Natural killer cell (primary cell): ENCODE data around the gene TSC22D3. TPM values are rescaled to one million over a fixed set of nuclear protein-coding genes. Genes with fewer than 3 reads are reported as not detected.

Experiments
- ATAC-seq, 3 donors: fragments of 150-1000 bp in 2 of 3; fragments of 200-7000 bp in 1 of 3; cut with Tn5 transposase; 1 replicate in 1 of 3; 2 replicates in 2 of 3; pipeline ENCODE4 v1.10.0; 2021; ENCODE audit warnings: mild to moderate bottlenecking in 2 of 3, moderate library complexity in 2 of 3
- DNase-seq, 2 donors: peaks; one replicate each; pipeline versions ENCODE4 v3.0.0 to v3.0.0-alpha.2; 2013 to 2021; ENCODE audit warnings: mixed read lengths in 1 of 2
- H3K27ac ChIP-seq: one replicate; pipeline ENCODE4 v1.5.1; 2013; ENCODE audit warnings: mild to moderate bottlenecking, low read length
- H3K27me3 ChIP-seq: one replicate; pipeline ENCODE4 v1.6.1; 2013; ENCODE audit warnings: low read length; ENCODE audit not compliant: control insufficient read depth, insufficient read depth
- H3K36me3 ChIP-seq: one replicate; pipeline ENCODE4 v1.6.1; 2013; ENCODE audit warnings: low read length; ENCODE audit not compliant: control insufficient read depth, insufficient read depth
- H3K4me1 ChIP-seq: one replicate; pipeline ENCODE4 v1.6.1; 2013; ENCODE audit warnings: low read length; ENCODE audit not compliant: control insufficient read depth, insufficient read depth
- H3K4me3 ChIP-seq: one replicate; pipeline ENCODE4 v1.5.1; 2013; ENCODE audit warnings: low read length
- H3K9me3 ChIP-seq: one replicate; pipeline ENCODE4 v1.6.1; 2013; ENCODE audit warnings: low read length; ENCODE audit not compliant: control insufficient read depth, insufficient read depth
- H3K27ac Mint-ChIP-seq, 2 donors: one replicate each; pipeline ENCODE4 v1.8.0; 2022; ENCODE audit warnings: mild to moderate bottlenecking in 2 of 2, mixed read lengths in 2 of 2, moderate library complexity in 1 of 2
- H3K27me3 Mint-ChIP-seq, 2 donors: one replicate each; pipeline ENCODE4 v1.8.0; 2022; ENCODE audit warnings: low read depth in 2 of 2, mixed read lengths in 2 of 2
- H3K36me3 Mint-ChIP-seq: one replicate; pipeline ENCODE4 v1.8.0; 2022; ENCODE audit warnings: mixed read lengths
- H3K4me1 Mint-ChIP-seq, 2 donors: one replicate each; pipeline ENCODE4 v1.8.0; 2022; ENCODE audit warnings: mixed read lengths in 2 of 2
- H3K4me3 Mint-ChIP-seq: one replicate; pipeline ENCODE4 v1.8.0; 2022; ENCODE audit warnings: mild to moderate bottlenecking, moderate library complexity, mixed read lengths
- H3K9me3 Mint-ChIP-seq, 2 donors: one replicate each; pipeline ENCODE4 v1.8.0; 2022; ENCODE audit warnings: mixed read lengths in 2 of 2
- WGBS: methylation state at CpG from one replicate; pipeline ENCODE4 v1.1.7; 2013; ENCODE audit warnings: missing lambda C conversion rate; ENCODE audit not compliant: insufficient coverage; 5-methylcytosine and 5-hydroxymethylcytosine counted together
- intact Hi-C: fragments of 100-400 bp; cut with micrococcal nuclease; formaldehyde crosslinking; loops from one replicate; pipeline ENCODE4 v1.14.2; 2022
- total RNA-seq, 4 donors: library from RNA; stranded (reverse); fragments of 120-200 nt in 1 of 4; gene quantifications; one replicate each; pipeline versions ENCODE4 v1.2.3 to v1.2.4, GENCODE V29; 2013 to 2022
- TF ChIP-seq, protein P1 (sequence below): fragments of 200-600 bp; IDR thresholded peaks from one replicate; pipeline ENCODE4 v1.8.0; 2022; ENCODE audit warnings: antibody characterized with exemption

The TSC22D3 gene
- total RNA-seq, 3 donors from 2014 or later (not counting 1 experiment from before 2014, with no cell fraction given): 895 to 1,800 (median 1,053) TPM

DNA sequence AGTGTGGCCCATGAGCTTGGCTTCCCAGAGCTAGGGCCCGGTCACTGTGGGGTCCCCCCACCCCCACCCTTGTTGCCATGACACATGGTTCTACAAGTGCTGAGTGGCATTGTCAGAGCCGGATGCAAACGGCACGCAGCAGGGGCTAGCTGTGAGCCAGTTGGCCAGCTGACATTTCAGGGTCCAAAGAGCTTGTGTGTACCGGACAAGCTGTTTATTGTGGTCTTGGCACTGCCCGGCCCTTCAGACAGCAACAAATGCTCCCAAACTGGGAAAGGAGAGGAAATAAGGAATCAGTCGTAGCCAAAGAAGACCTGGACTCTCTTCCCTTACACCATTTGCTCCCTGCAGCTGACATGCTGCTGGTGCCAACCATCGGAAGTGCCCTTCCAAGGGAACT, 36.8 kb downstream of the TSC22D3 start:
- DNase-seq: no peak
- intact Hi-C loops: no loop called here
- TF ChIP-seq, protein P1, sequence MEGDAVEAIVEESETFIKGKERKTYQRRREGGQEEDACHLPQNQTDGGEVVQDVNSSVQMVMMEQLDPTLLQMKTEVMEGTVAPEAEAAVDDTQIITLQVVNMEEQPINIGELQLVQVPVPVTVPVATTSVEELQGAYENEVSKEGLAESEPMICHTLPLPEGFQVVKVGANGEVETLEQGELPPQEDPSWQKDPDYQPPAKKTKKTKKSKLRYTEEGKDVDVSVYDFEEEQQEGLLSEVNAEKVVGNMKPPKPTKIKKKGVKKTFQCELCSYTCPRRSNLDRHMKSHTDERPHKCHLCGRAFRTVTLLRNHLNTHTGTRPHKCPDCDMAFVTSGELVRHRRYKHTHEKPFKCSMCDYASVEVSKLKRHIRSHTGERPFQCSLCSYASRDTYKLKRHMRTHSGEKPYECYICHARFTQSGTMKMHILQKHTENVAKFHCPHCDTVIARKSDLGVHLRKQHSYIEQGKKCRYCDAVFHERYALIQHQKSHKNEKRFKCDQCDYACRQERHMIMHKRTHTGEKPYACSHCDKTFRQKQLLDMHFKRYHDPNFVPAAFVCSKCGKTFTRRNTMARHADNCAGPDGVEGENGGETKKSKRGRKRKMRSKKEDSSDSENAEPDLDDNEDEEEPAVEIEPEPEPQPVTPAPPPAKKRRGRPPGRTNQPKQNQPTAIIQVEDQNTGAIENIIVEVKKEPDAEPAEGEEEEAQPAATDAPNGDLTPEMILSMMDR: no peak
- no peaks in the 10 kb centered on the region for H3K27me3 ChIP-seq
- H3K4me3 ChIP-seq: no peak overlapping the region
- H3K27me3 Mint-ChIP-seq: no peaks in the 10 kb centered on the region
- no peaks in the 10 kb centered on the region for H3K9me3 Mint-ChIP-seq
- H3K9me3 ChIP-seq: no peaks in the 10 kb centered on the region
- no peak for ATAC-seq
- no peak overlapping the region for H3K4me3 Mint-ChIP-seq
- no peaks in the 10 kb centered on the region for H3K36me3 ChIP-seq
- peaks cover 19 to 29% of the 10 kb centered on the region in 2 donors for H3K4me1 Mint-ChIP-seq
- no peaks in the 10 kb centered on the region for H3K36me3 Mint-ChIP-seq
- no peak overlapping the region for H3K27ac ChIP-seq
- H3K27ac Mint-ChIP-seq: peak overlapping the region in 1 of 2 donors; percentile 36
- peaks cover 29% of the 10 kb centered on the region for H3K4me1 ChIP-seq
- 92% methylated on average over 7 of the region's 8 CpGs for WGBS

DNA sequence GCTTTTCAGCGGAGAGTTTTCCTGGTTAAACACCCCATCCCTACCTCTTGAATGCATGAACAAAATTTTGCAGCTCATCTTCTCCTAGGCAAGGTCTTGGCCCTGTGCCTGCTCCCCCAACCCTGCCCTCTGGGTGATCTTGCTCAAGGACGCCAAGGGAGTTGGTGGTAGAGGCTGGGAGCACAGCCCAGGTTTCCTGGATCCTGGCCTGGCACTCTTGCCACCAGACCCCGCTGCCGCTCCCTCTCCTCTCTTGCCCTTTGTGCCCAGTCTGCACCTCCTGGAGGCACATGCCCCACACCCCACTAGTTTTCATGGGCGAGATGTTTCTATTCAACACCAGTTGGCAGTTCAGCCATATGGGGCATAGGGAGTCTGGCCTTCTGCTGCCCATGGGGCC, 37.3 kb downstream of the TSC22D3 start:
- no peak for ATAC-seq
- Mint-ChIP-seq H3K27ac (no peak overlapping the region), H3K4me3 (no peak overlapping the region), H3K36me3 (no peaks in the 10 kb centered on the region), H3K4me1 (peaks cover 19 to 29% of the 10 kb centered on the region in 2 donors), H3K9me3 (no peaks in the 10 kb centered on the region), H3K27me3 (no peaks in the 10 kb centered on the region)
- WGBS: 86% methylated on average over 5 of the region's 5 CpGs
- Histone ChIP-seq H3K36me3 (no peaks in the 10 kb centered on the region), H3K27ac (no peak overlapping the region), H3K4me1 (peaks cover 27% of the 10 kb centered on the region), H3K9me3 (no peaks in the 10 kb centered on the region), H3K27me3 (no peaks in the 10 kb centered on the region), H3K4me3 (no peak overlapping the region)
- TF ChIP-seq, protein P1: no peak
- DNase-seq: no peak
- intact Hi-C loops: no loop called here

DNA sequence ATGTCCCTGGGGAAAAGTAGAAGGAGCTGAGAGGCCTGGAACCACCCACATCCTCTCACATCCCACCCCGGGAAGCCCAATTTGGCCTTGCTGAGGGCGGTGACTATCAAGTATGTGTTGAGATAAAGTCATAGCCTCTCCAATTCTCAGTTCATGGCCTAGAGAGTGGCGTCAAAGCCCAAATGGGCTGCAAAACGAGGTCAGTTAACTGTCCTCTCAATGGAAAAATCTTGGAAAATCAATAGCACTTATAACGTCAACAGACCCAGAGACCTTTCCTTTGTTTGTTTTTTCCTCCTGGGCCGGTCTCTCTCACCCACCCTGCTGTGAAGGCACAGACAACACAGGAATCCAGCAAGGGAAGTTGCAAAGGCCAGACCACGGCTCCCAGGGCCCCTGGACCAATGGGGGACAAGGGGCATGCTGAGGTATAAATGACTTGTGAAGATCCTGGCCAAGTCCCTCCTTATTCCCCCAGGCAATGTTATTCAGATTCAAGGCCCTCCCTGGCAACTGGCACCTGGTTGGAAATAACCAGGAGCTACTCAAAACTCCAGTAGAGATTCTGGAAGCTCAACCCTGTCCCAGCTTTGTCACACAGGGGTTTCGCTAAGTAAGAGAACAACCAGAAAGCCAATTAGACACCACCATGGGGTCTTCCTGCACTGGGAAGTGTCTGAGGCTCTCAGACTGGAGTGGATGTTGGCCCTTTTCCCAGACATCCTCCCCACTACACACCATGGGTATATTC, 38.6 kb downstream of the TSC22D3 start:
- Histone ChIP-seq H3K27ac (no peak overlapping the region), H3K36me3 (no peaks in the 10 kb centered on the region), H3K9me3 (no peaks in the 10 kb centered on the region), H3K27me3 (no peaks in the 10 kb centered on the region), H3K4me1 (peaks cover 16% of the 10 kb centered on the region), H3K4me3 (no peak overlapping the region)
- H3K27ac Mint-ChIP-seq: no peak overlapping the region
- no peak for DNase-seq
- no peaks in the 10 kb centered on the region for H3K9me3 Mint-ChIP-seq
- ATAC-seq: no peak
- intact Hi-C loops: no loop called here
- H3K4me3 Mint-ChIP-seq: no peak overlapping the region
- no peaks in the 10 kb centered on the region for H3K27me3 Mint-ChIP-seq
- H3K4me1 Mint-ChIP-seq: peaks cover 13 to 23% of the 10 kb centered on the region in 2 donors
- no peaks in the 10 kb centered on the region for H3K36me3 Mint-ChIP-seq
- WGBS: 97% methylated on average over 7 of the region's 8 CpGs
- TF ChIP-seq, protein P1: no peak

DNA sequence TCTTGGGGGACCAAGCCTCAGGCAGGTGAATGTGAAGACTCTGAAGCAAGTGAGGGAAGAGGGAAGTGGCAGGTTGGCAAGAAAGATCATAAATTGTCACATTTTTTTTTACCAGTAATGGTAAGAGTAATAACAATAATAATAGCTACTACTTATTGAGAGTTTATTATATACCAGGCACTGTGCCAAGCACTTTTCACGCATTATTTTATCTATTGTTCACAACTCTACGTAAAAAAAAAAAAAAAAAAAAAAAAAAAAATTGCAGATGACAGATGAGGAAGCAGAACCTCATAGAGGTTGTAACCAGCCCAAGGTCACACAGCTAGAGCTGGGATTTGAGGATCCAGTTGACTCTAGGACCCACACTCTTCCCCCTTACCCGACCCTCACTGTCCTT, 40.9 kb downstream of the TSC22D3 start:
- 100% methylated on average over 1 of the region's 3 CpGs for WGBS
- Histone ChIP-seq H3K27me3 (no peaks in the 10 kb centered on the region), H3K9me3 (no peaks in the 10 kb centered on the region), H3K36me3 (no peaks in the 10 kb centered on the region), H3K4me1 (no peaks in the 10 kb centered on the region), H3K27ac (no peak overlapping the region), H3K4me3 (no peak overlapping the region)
- Mint-ChIP-seq H3K4me1 (peaks cover 5 to 6% of the 10 kb centered on the region in 2 donors), H3K36me3 (no peaks in the 10 kb centered on the region), H3K27ac (no peak overlapping the region), H3K9me3 (no peaks in the 10 kb centered on the region), H3K27me3 (no peaks in the 10 kb centered on the region), H3K4me3 (no peak overlapping the region)
- intact Hi-C loops: no loop called here
- DNase-seq (no peak), ATAC-seq (no peak)
- TF ChIP-seq, protein P1: no peak
